Midbrain (tissue), 1 donor: Measurements from ENCODE around the gene FUS.
"Not testable (repeated sequence)": the region's sequence is repeated elsewhere in the genome, so short reads cannot be mapped to it uniquely, and the experiment has no call there.

Experiments
- DNase-seq: peaks from one replicate; lab custom pipeline; 2025; lab: John Stamatoyannopoulos, UW

The FUS gene

DNA sequence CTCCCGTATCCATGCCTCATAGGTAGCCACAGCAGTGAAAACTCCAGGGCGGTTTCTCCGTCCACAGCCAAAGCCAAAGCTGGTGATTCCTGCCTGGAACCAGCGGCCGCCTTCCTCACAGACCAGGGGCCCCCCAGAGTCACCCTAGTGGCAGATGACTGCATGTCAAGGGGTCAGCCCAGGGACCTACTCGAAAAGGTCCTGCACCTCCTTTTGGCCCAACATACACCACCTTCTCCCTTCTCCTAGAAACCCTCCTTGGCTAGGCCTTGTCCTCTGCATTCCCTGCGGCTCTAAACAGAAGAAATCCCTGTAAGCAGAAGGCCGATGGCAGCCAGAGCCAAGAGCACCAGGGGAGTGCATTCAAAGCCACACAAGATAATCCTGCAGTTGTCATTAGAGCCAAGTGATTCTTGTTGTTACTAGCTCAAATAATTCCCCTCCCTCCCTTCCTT, 36.2 kb upstream of the FUS start:
- DNase-seq, result no peak

- DNase-seq, result not testable (repeated sequence)
Observed at GRCh38 chr16:31144418-31144817, 35.5 kb upstream of the FUS start.

GRCh38 chr16:31145398-31145990, 34.4 kb upstream of the FUS start:
- DNase-seq, result no peak

- DNase-seq, result no peak
Observed at GRCh38 chr16:31147574-31147973, 32.4 kb upstream of the FUS start.

DNA sequence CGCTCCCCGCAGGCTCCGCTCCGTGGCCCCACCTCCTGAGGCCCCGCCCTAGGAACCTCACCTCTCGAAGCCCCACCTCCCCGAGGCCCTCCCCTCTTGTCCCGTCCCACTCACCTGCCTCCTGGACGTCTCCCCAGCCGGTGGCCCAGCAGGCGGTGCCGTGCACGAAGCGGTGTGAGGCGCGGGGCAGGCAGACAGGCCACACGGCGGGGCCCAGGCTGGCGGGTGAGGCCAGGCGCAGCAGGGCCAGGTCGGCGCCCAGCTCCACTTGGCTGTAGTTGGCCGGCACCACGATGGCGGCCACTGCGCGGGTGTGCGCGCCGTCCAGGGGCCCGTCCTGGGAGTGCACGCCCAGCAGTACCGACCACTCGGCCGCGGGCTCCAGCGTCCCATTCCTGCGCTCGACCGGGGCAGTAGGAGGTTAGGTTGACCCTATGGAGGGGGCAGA, 31.6 kb upstream of the FUS start:
- no peak for DNase-seq

- DNase-seq, result no peak
Observed at GRCh38 chr16:31148896-31149295, 31.0 kb upstream of the FUS start.

DNA sequence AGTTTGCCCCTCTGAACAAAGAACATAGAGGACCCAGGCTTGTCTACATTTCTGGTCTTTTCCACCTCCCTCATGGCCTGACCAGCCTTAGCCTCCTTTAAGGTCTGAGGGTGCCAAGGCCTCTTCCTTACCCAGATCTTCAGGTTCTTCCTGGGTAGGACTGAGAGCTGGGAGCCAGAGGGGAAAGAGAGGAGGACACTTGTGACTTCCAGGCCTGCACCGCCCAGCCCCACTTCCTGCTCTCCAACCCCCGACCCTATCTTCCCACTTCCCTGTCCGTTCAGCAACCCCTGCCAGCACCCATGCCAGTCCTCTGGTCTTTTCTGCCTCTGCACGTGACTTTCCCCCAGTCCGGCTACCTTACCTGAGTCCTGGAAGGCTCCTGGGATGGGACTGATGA, 30.6 kb upstream of the FUS start:
- no peak for DNase-seq

DNA sequence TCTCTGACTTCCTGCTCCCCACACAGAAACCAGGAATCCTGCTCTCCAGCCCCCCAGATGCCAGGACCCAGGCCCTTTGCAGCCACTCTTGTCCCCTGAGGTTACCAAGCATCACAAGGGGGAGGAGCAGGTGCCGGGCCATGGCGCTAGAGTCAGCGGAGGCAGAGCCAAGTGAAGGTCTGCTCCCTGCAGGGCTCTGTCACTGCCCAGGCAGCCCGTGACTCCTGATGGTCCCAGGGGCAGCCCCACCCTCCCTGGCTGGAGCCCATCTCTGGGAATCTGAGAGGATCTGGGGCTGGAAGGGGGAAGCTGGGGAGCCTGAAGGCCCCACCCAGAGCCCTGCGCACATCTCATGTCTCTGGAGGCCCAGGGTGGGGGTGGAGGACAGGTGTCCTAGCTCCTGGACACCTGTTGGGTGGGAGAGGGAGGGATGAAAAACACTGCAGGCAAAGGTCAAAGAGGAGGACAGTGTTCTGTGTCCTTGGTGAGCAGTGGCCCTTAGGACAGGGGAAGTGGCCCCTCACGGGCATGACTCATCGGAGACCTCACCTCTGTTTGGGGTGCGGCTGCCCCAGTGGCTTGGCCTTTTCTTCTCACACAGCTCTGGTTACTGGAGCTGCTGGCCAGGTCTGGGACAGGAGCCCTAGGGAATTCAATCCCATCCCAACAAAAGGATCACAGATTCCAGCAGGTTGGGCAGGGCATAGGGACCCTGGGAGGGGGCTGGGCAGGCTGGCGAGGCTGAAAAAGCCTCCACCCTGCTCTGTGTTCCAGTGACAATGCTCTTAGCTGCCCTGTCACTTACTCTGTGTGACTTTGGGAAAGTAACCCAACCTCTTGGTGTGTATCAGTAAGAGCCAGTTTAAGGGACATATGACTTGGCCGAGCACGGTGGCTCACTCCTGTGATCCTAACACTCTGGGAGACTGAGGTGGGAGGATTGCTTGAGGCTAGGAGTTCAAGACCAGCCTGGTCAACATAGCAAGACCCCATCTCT, 29.7 kb upstream of the FUS start, which contains the start of gene PRSS36:
PRSS36 (minus strand) TSS at position 173 of the 997 bp plus-strand sequence; CDS start at position 142, 31 bp downstream.
- no peak for DNase-seq

DNA sequence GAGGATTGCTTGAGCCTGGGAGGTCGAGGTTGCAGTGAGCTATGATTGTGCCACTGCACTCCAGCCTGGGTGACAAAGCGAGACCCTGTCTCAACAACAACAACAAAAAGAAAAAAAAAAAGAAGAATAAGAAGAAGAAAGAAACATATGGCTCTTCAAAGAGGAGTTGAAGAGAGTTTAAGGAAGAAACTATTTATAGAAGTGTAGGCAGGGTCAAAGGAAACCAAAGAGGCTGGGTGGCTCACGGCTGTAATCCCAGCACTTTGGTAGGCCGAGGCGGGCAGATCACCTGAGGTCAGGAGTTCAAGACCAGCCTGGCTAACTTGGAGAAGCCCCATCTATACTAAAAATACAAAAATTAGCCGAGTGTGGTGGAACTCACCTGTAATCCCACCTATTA, 29.0 kb upstream of the FUS start:
- DNase-seq, result not testable (repeated sequence)

DNA sequence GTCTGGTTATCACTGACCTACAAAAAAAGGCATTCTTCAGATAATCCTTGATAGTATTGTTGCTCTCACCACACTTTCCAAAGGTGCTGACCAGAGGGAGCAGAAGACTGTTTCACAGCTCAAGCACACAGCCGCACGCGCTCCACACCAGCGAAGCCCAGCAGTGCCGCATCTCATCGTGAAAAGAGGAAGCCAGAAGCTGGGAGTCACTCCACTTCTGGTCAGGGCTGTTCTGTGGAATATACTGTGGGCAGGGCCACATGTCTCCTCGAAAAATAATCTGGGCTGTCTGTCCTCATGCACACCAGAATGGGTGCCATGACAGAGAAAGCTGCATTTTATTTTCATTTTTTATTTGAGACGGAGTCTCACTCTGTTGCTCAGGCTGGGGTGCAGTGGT, 22.8 kb upstream of the FUS start:
- peak; percentile 29 for DNase-seq

DNA sequence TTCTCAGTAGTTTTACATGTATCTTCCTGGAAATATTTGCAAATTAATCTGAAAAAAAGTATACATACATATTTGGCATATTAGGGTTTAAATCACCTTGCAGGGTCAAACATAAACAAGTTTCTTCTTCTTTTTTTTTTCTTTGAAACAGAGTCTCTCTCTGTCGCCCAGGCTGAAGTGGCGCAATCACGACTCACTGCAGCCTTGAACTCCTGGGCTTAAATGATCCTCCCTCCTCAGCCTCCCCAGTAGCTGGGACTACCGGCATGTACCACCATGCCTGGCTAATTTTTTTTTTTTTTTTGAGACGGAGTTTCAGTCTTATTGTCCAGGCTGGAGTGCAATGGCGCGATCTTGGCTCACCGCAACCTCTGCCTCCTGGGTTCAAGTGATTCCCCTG, 12.6 kb upstream of the FUS start:
- DNase-seq, result no peak

DNA sequence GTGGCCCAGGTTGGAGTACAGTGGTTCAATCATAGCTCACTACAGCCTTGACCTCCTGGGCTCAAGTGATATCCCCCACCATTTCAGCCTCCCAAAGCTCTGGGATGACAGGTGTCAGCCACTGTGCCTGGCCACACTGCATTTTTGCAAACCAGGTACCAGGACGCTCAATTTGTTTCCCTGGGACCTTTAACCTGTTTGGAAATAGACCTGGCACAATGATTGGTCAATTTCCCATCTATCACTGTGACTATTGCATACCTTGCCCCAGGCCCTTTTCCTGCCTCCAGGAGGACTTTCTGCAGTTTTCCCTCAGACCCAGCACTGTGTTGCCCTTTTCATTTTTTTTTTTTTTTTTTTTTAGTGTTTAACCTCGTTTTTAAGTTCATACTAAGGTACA, 11.1 kb upstream of the FUS start:
- DNase-seq, result no peak

DNA sequence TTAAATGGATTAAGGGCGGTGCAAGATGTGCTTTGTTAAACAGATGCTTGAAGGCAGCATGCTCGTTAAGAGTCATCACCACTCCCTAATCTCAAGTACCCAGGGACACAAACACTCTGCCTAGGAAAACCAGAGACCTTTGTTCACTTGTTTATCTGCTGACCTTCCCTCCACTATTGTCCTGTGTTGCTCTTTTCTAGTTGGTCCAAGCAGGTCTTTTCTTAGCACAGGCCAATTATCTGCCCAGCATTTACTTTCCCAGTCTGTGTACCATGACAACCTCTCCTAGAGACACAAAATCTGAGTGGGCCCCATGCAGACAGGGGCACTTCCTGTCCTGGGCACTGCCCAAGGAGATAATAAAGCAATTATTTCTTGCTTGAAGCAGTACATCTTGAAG, 9.9 kb upstream of the FUS start:
- not testable (repeated sequence) for DNase-seq

- DNase-seq, result no peak
Observed at GRCh38 chr16:31177136-31177535, 2.8 kb upstream of the FUS start.

- no peak for DNase-seq
Observed at GRCh38 chr16:31179219-31179746, 656 bp upstream of the FUS start.

- DNase-seq, result no peak
Observed at GRCh38 chr16:31181102-31181830, 1.3 kb downstream of the FUS start.

GRCh38 chr16:31182391-31182790, 2.5 kb downstream of the FUS start:
- DNase-seq, result no peak

- DNase-seq, result no peak
Observed at GRCh38 chr16:31183432-31184428, 3.8 kb downstream of the FUS start.

DNA sequence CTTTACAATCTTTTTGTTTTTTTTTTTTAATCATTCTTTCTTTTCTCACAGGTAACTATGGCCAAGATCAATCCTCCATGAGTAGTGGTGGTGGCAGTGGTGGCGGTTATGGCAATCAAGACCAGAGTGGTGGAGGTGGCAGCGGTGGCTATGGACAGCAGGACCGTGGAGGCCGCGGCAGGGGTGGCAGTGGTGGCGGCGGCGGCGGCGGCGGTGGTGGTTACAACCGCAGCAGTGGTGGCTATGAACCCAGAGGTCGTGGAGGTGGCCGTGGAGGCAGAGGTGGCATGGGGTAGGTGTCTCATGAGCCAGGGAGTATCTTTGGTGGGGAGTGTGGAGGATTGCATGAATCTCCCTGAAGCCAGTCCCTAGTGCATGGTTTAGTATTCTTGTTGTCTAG, 4.9 kb downstream of the FUS start:
- DNase-seq, result no peak

- no peak for DNase-seq
Observed at GRCh38 chr16:31185339-31185738, 5.4 kb downstream of the FUS start.

- DNase-seq, result no peak
Observed at GRCh38 chr16:31186176-31186575, 6.2 kb downstream of the FUS start.
